DND-41 (cell line): Measurements from ENCODE around the gene RNF207.

Experiments used
- ATAC-seq: fragments of 200-7000 bp; cut with Tn5 transposase; 3 replicates; pipeline ENCODE4 v1.9.1; 2021; ENCODE audit warnings: low read depth; ENCODE audit not compliant: insufficient read depth
- DNase-seq: peaks from one replicate; pipeline ENCODE4 v3.0.0-alpha.2; 2020
- H2AFZ ChIP-seq: 2 replicates; pipeline ENCODE4 v1.6.0; 2012; ENCODE audit warnings: low read depth, low read length
- H3K27ac ChIP-seq: 2 replicates; pipeline ENCODE4 v1.5.1; 2012; ENCODE audit warnings: low read length, inconsistent platforms
- H3K27me3 ChIP-seq: fragments of 200-600 bp; sonication (generic); 2 replicates; pipeline ENCODE4 v1.6.0; 2012; ENCODE audit warnings: low read length, mild to moderate bottlenecking, inconsistent platforms; ENCODE audit not compliant: insufficient read depth, poor library complexity
- H3K36me3 ChIP-seq: 2 replicates; pipeline ENCODE4 v1.5.1; 2012; ENCODE audit warnings: low read length, inconsistent platforms; ENCODE audit not compliant: insufficient read depth
- H3K4me1 ChIP-seq: 2 replicates; pipeline ENCODE4 v1.5.1; 2012; ENCODE audit warnings: mild to moderate bottlenecking, low read length; ENCODE audit not compliant: insufficient read depth
- H3K4me2 ChIP-seq: 2 replicates; pipeline ENCODE4 v1.6.0; 2012; ENCODE audit warnings: mild to moderate bottlenecking, moderate library complexity, low read length, inconsistent platforms; ENCODE audit not compliant: insufficient read depth
- H3K4me3 ChIP-seq, 2 experiments: fragments of 200-600 bp in 1 of 2; shearing (Covaris generic) in 1 of 2; 2 replicates each; pipeline ENCODE4 v1.5.1; 2012 to 2016; ENCODE audit warnings: inconsistent platforms in 2 of 2, low read length in 2 of 2, mild to moderate bottlenecking in 2 of 2, low read depth in 1 of 2, moderate library complexity in 1 of 2
- H3K79me2 ChIP-seq: 2 replicates; pipeline ENCODE4 v1.6.0; 2012; ENCODE audit warnings: low read length, inconsistent platforms; ENCODE audit not compliant: insufficient read depth
- H3K9ac ChIP-seq: 2 replicates; pipeline ENCODE4 v1.6.0; 2012; ENCODE audit warnings: low read depth, mild to moderate bottlenecking, inconsistent platforms, low read length, moderate library complexity
- H3K9me3 ChIP-seq: 2 replicates; pipeline ENCODE4 v1.5.1; 2012; ENCODE audit warnings: low read length, moderate library complexity, mild to moderate bottlenecking, inconsistent platforms; ENCODE audit not compliant: insufficient read depth, severe bottlenecking
- H4K20me1 ChIP-seq: 2 replicates; pipeline ENCODE4 v1.6.0; 2012; ENCODE audit warnings: low read length; ENCODE audit not compliant: insufficient read depth
- CTCF ChIP-seq: IDR thresholded peaks from 2 replicates; pipeline ENCODE4 v1.5.1; 2012; ENCODE audit warnings: borderline replicate concordance, low read length, moderate library complexity, mild to moderate bottlenecking; ENCODE audit not compliant: poor library complexity, severe bottlenecking; ENCODE audit errors: extremely low read depth
- EZH2 ChIP-seq: IDR thresholded peaks from 3 replicates; pipeline ENCODE4 v1.6.1; 2012; ENCODE audit warnings: borderline replicate concordance, low read depth, mild to moderate bottlenecking, moderate library complexity, low read length, inconsistent platforms; ENCODE audit not compliant: severe bottlenecking

Gene RNF207

GRCh38 chr1:6248932-6249738 lies 43.2 kb downstream of the RNF207 start:
- DNase-seq (no peak), ATAC-seq (no peak)
- no peak overlapping the region for H3K27ac ChIP-seq
- no peaks in the 10 kb centered on the region for H3K36me3 ChIP-seq
- H3K4me3 ChIP-seq = no peak overlapping the region
- H2AFZ ChIP-seq = no peak overlapping the region
- peaks cover 8% of the 10 kb centered on the region for H3K4me1 ChIP-seq
- no peaks in the 10 kb centered on the region for H3K79me2 ChIP-seq
- H3K9me3 ChIP-seq = no peaks in the 10 kb centered on the region
- peaks cover 33% of the 10 kb centered on the region for H4K20me1 ChIP-seq
- TF ChIP-seq EZH2 (no peak), CTCF (no peak)
- H3K27me3 ChIP-seq = no peaks in the 10 kb centered on the region
- no peak overlapping the region for H3K4me2 ChIP-seq
- no peak overlapping the region for H3K9ac ChIP-seq

GRCh38 chr1:6249739-6250689 lies 44.1 kb downstream of the RNF207 start:
- Histone ChIP-seq H3K4me1 (peaks cover 4% of the 10 kb centered on the region), H3K4me3 (no peak overlapping the region), H4K20me1 (peaks cover 27% of the 10 kb centered on the region), H3K27me3 (no peaks in the 10 kb centered on the region), H3K4me2 (no peak overlapping the region), H2AFZ (no peak overlapping the region), H3K9me3 (no peaks in the 10 kb centered on the region), H3K9ac (no peak overlapping the region), H3K79me2 (no peaks in the 10 kb centered on the region), H3K27ac (no peak overlapping the region), H3K36me3 (no peaks in the 10 kb centered on the region)
- ATAC-seq (no peak), DNase-seq (no peak)
- no peak for TF ChIP-seq CTCF
- TF ChIP-seq EZH2 = no peak

- no peak overlapping the region for H3K27ac ChIP-seq
- no peaks in the 10 kb centered on the region for H3K4me1 ChIP-seq
- H2AFZ ChIP-seq = no peak overlapping the region
- no peaks in the 10 kb centered on the region for H3K79me2 ChIP-seq
- peaks cover 18% of the 10 kb centered on the region for H4K20me1 ChIP-seq
- H3K4me2 ChIP-seq = no peak overlapping the region
- no peaks in the 10 kb centered on the region for H3K27me3 ChIP-seq
- TF ChIP-seq CTCF (no peak), EZH2 (no peak)
- no peaks in the 10 kb centered on the region for H3K36me3 ChIP-seq
- no peak overlapping the region for H3K9ac ChIP-seq
- no peak overlapping the region for H3K4me3 ChIP-seq
- no peaks in the 10 kb centered on the region for H3K9me3 ChIP-seq
- no peak for ATAC-seq
- no peak for DNase-seq
Measured at GRCh38 chr1:6251233-6251632, 45.3 kb downstream of the RNF207 start.
